Activated T-helper 9 cell treated with anti-CD3 and anti-CD28 coated beads, Interleukin-2, amount 50 U/mL, for 16 hours (primary cell): ENCODE measurements around the gene CTPS1.

Source experiments
- DNase-seq: peaks from one replicate; pipeline ENCODE4 v3.0.0-alpha.2; 2020; ENCODE audit warnings: low read depth

CTPS1 gene

DNA sequence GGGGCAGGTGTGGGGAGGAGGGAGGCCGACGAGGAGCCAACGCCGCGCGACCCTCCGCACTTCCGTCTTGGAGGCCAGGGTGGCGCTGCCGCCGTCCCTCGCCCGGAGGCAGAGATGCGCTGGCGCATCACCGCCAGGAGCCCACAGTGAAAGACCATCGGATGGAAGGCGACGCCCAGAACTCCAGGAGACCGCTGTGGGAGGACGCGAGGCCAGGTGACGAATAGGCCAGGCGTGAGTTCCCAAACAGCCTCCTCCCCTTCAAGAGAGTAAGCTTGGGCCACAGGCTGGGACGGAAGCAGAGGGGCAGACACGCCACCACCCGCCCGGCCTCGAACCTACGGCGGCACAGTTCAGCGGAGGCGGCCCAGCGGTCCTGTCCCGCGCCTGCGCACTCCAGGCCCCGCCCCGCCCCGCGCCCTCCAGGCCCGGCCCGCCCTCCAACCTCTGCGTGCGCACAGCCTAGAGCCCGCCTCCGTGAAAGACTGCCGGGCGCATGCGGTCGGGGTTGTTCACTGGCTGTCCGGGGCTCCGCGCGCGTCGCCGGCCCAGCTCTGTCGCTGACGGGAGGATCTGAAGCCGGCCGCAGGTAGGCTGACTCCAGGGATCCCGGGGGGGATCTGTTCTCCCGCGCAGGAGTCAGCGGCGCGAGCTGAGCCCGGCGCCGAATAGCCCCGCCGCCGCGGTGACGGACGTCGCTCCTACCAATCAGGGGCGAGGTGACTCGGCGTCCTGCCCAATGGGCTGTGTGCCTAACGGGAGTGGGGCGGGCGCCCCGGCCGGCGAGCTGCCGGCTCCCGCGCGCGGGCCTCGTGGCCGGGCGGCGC lies at the start of gene CTPS1:
TSS of gene CTPS1 (plus strand) at position 456 of the 827 bp plus-strand sequence. CDS start 3,595 bp downstream, outside the sequence.
- DNase-seq = peak; percentile 95

DNA sequence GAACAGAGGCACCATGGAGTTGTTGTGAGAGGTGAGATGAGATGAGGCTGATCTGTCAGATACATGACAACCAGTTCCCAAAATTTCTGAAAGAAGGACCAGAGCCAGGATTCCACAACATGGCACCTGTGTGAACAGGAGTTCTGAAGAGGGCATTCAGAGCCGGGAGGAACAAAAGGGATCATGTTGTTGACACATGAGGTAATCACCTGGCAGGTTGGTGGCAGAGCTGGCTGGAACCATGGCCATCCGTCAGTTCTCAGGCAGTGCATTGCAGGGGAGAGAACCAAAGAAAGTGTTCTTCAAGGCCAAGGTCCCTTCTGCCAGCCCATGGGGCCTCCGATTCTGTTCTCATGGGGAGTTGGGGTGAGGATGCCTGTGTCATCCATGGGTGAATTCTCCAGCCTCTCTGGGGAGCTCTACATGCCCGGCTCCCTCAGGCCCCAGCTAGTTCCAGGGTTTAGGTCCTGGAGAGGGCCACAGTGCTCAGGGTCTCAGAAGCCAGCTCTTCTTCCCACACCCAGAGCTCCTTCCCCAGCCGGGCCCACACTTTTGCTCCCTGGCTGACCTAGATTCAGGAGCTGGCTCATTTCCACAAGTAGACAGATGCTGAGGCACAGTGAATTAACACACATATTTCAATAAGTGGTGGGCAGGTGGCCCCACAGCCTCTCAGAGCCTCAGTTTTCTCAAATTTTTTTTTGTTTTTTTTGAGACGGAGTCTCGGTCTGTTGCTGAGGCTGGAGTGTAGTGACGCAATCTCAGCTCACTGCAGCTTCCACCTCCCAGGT lies 49.1 kb upstream of the CTPS1 start:
- DNase-seq = no peak

- DNase-seq = no peak
Measured at GRCh38 chr1:40931601-40932000, 47.9 kb upstream of the CTPS1 start.

DNA sequence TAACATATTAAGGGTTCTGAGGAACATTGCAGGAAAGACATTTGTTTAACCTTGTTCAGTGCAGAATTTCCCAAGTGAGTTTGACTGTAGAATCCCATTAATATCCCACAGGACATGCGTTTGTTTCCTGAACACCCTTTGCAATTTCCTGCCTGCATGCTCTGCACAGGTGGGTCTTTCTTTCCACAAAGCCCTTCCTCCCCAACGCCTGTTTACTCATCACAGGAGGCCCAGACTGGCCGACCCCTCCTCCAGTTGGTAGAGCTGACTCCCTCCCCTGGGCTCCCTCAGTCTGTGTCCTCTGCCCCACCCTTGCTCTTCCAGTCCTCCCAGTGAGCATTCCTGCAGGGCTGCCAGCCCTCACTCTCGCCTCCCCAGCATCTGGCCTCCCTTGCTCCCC lies 47.5 kb upstream of the CTPS1 start:
- DNase-seq = no peak

GRCh38 chr1:40936931-40937339 lies 42.6 kb upstream of the CTPS1 start:
- no peak for DNase-seq

DNA sequence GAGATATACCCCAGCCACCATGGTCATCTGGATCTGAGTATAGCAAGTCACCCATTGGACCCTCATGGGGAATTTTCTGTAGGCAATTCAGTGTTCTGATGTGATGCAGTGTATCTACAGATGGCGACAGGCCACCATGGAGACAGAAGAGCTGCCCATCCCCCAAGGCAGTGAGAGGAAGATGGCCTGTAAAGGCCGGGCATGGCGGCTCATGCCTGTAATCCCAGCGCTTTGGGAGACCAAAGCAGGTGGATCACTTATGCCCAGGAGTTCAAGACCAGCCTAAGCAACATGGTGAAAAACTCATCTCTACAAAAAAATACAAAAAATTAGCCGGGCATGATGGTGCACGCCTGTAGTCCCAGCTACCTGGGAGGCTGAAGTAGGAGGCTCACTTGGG lies 41.1 kb upstream of the CTPS1 start:
- DNase-seq = no peak

GRCh38 chr1:40939320-40940059 lies 40.0 kb upstream of the CTPS1 start:
- no peak for DNase-seq

DNA sequence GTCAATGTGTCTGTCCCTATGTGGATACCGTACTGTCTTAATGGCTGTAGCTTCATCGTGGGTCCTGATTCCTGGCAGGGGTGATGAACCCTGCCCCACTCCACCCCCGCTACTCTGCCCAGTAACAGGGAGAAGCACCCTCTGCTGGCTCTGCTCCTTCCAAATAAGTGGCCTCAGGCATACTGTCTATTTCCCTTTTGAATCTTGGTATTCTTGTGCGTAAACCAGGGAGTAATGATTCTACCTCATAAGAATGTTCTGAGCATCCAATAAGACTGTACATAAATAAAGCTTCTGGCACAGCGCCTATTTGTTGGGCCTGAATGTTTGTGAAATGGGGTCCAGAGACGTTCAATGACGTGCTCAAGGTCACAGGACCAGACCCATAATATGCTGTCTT lies 35.2 kb upstream of the CTPS1 start:
- no peak for DNase-seq

GRCh38 chr1:40944841-40945430 lies 34.6 kb upstream of the CTPS1 start:
- DNase-seq = no peak

DNA sequence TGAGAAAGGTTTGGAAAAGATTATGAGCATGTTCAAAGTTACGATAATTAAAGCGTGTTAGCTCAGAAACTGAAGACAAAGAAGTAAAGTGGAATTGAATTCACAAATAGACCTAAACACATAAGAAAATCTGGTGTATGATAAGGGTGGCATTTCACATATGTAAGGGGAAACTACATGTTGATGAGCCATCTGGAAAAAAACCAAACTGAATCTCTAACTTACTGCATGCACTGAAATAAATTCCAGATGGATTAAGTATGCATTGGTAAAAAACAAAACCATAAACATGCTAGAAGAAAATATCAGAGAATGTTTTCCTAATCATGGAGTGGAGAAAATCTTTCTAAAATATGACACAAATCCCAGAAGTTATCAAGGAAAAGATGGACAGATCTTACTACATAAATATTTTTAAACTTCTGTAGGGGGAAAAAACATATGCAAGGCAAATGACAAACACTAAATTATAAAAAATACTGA lies 34.0 kb upstream of the CTPS1 start:
- DNase-seq = no peak

- peak; percentile 25 for DNase-seq
Measured at GRCh38 chr1:40948741-40949443, 30.6 kb upstream of the CTPS1 start.

GRCh38 chr1:40949563-40949962 lies 29.9 kb upstream of the CTPS1 start:
- DNase-seq = no peak

- peak; percentile 40 for DNase-seq
Measured at GRCh38 chr1:40951943-40952743, 27.4 kb upstream of the CTPS1 start.

- no peak for DNase-seq
Measured at GRCh38 chr1:40952744-40953315, 26.7 kb upstream of the CTPS1 start.

GRCh38 chr1:40954626-40955025 lies 24.9 kb upstream of the CTPS1 start:
- DNase-seq = no peak

DNA sequence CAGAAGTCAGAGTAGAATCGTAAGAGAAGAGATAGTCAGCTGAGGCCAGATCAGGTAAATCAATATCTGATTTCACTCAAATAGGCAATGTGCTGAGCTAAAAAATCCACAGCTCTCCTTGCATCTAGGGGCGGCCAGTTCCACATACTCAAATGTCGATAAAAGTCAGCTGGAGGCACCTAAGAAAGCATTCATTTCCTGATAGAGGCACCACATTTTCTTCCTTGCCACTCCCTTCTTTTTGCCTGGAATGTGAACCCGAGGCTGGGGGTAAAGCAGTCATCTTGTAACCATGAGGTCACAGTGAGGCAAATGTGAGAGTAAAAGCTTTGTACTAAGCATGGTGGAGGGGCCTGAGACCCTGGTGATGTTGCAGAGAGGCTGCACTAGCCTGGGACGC lies 24.2 kb upstream of the CTPS1 start:
- no peak for DNase-seq

- DNase-seq = no peak
Measured at GRCh38 chr1:40956407-40956806, 23.1 kb upstream of the CTPS1 start.

DNA sequence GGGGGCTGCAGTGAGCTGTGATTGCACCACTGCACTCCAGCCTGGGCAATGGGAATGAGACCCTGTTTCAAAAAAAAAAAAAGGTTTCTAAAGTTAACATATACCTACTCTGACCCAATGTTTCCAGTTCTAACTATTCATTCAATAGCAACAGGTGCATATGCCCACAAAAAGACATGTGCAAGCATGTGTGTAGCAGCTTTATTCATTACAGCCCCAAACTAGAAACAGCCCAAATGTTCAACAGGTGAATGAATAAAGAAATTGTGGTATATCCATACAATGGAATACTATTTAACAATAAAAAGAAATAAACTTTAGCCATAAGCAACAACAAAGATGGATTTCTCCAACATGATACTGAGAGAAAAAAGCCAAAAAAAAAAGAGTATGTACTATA lies 21.3 kb upstream of the CTPS1 start:
- no peak for DNase-seq

DNA sequence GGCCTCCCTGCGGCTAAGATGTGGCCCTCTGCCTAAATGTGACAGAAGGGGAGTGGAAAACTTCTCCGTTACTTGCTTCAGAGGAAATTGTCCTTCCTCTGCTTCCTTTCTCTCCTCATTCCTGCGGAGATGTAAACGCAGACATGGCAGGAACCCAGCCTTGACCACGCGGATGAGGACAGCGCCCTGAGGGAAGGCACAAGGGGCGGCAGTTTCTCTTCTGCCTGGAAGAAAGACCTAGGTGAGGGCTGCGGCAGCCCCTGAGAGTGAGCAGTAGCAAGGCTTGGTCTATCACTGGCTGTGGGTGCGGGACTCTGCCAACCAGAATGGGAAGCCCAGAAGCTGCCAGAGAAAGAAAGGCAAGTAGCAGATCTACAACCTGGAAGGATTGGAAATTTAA lies 14.0 kb upstream of the CTPS1 start:
- no peak for DNase-seq

DNA sequence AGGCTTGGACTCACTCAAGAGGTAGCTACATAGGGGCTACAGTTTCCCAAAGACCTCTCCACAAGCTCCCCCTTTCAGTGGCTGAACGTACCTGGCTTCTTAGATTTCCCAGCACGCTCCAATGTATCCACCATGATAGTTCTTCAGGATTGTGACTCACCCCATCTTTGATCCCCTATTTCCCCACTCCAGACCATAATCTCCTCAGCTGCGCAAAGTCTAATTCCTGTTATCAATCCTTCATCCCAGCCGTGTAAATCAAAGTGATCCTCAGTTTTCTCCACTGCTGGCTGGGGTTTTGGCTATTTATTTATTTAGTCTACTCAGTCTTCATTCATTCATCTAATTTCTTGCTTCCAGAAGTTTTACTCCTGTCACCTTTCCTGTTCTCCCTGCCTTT lies 13.1 kb upstream of the CTPS1 start:
- no peak for DNase-seq
